Esophagus squamous epithelium (tissue), 4 donors: ENCODE measurements around the gene RUNX1.

Experiments used
- POLR2A ChIP-seq, 4 donors: fragments of 450-650 bp; IDR thresholded peaks; one replicate each; pipeline ENCODE4 v1.6.1; 2017; ENCODE audit warnings: antibody characterized with exemption in 4 of 4, mild to moderate bottlenecking in 4 of 4, moderate library complexity in 3 of 4
- TF ChIP-seq, protein P1 (sequence below), 6 experiments: fragments of 450-650 bp in 4 of 6; fragments of 200-600 bp in 2 of 6; sonication (generic) in 2 of 6; IDR thresholded peaks; one replicate each; pipeline ENCODE4 v1.5.1; 2016 to 2019; ENCODE audit warnings: antibody characterized with exemption in 6 of 6, mild to moderate bottlenecking in 4 of 6, moderate library complexity in 4 of 6

DNA sequence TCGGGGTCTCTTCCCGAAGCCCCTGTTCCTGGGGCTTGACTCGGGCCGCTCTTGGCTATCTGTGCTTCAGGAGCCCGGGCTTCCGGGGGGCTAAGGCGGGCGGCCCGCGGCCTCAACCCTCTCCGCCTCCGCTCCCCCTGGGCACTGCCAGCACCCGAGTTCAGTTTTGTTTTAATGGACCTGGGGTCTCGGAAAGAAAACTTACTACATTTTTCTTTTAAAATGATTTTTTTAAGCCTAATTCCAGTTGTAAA lies 158.7 kb downstream of the RUNX1 start:
- no peak for TF ChIP-seq POLR2A (IDR thresholded peaks at IDR 0.05)
- TF ChIP-seq, protein P1, sequence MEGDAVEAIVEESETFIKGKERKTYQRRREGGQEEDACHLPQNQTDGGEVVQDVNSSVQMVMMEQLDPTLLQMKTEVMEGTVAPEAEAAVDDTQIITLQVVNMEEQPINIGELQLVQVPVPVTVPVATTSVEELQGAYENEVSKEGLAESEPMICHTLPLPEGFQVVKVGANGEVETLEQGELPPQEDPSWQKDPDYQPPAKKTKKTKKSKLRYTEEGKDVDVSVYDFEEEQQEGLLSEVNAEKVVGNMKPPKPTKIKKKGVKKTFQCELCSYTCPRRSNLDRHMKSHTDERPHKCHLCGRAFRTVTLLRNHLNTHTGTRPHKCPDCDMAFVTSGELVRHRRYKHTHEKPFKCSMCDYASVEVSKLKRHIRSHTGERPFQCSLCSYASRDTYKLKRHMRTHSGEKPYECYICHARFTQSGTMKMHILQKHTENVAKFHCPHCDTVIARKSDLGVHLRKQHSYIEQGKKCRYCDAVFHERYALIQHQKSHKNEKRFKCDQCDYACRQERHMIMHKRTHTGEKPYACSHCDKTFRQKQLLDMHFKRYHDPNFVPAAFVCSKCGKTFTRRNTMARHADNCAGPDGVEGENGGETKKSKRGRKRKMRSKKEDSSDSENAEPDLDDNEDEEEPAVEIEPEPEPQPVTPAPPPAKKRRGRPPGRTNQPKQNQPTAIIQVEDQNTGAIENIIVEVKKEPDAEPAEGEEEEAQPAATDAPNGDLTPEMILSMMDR (IDR thresholded peaks at IDR 0.05), result no peak
